GM19025 (cell line): ENCODE data around the gene ARL17B.
"Not testable (repeated sequence)": the region's sequence is repeated elsewhere in the genome, so short reads cannot be mapped to it uniquely, and the experiment has no call there.

Experiments
- ATAC-seq: cut with Tn5 transposase; IDR thresholded peaks from one replicate; pipeline ENCODE4 v1.9.1; 2021; ENCODE audit warnings: mild to moderate bottlenecking, low read depth, moderate library complexity; ENCODE audit not compliant: unreplicated experiment

ARL17B gene

DNA sequence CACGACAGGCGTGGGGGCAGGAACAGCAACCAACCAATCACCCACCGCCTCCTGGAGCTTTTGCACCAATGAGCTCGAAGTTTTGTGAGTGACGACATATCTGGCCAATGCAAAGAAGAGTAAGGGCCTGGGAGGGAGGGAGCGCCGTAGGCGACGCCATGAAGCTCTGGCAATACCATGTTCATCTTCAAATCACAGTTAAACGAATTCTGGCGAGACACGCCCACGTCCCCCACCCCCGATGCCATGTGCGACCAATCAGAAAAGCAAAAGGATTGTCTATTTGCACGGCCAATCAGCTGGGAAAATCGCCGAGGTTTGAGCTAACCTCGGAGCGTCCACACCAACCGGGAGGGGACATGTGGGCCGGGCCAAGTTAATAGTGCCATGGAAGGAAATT is at the start of gene ARL17B:
Gene ARL17B (minus strand): TSS at position 12 of the 400 bp plus-strand sequence. CDS start 3,369 bp downstream, outside the sequence.
- peak; percentile 97 for ATAC-seq

DNA sequence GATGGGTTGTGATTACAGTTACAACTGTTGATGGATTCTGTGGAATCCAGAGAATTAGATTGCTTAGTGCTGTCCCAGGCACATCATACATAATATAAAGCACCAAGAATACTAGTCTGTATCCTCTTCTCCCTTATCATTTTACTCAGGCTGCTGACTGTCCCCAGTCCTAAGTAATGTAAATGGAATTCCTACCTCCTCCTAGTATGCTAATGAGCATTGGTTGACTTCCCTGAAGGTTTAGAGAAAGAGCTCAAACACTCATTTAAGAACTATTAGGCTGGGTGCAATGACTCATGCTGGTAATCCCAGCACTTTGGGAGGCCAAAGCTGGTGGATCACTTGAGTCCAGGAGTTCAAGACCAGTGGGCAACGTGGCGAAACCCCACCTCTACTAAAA is 48.3 kb upstream of the ARL17B start:
- not testable (repeated sequence) for ATAC-seq

- ATAC-seq: not testable (repeated sequence)
Observed at GRCh38 chr17:46407155-46407554, 45.6 kb upstream of the ARL17B start.

DNA sequence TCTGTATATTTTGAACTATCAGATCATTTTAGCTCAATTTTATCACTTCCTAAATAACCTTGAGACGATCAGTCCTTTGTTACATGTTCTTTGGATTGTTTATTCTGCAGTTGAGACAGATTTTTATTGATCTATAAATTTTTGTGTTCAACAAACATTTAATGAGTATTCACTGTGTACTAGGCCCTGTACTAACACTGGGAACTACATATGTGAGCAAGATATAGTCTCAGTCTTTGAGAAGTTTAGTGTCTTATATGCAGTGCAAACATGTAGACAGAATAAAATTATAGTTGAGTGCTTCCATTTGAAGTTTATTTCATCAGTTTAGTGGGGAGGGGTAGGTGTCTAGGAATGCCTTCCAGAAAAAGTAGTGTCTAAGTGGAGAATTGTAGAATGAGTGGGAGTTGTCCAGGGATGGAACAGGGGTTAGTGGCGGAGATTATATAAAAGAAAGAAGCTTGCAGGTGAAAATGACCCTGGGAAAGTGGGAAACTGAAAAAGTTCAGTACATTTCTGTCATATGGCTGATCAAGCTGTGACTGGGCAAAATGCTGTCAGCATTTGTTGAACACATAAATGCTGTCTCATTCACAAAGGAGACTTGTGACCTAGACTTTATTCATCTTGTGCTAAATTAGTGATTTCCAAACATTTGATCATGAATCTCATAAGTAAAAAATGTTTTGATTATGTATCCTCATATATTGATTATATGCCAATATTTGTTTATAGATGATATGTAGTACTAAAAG is 39.6 kb upstream of the ARL17B start:
- not testable (repeated sequence) for ATAC-seq

GRCh38 chr17:46400543-46400942 is 39.0 kb upstream of the ARL17B start:
- not testable (repeated sequence) for ATAC-seq

GRCh38 chr17:46399993-46400392 is 38.4 kb upstream of the ARL17B start:
- ATAC-seq: not testable (repeated sequence)

DNA sequence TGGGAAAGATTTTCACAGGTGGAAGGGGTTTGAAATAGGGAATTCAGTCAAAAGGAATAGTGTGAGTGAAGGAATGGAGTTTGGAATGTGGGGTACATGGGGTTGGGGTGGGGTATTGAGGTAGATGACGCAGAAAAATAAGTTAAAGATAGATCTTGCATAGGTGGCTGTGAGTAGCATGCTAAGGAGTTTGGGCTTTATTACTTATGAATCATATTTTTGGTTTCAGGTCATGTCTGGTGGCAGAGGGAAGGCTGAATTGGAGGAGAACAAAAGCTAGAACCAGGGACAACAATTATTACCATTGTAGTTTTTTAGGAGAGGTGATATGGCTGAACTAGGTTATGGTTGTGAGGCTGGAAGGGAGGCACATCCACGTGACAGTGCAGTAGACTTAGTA is 34.7 kb upstream of the ARL17B start:
- ATAC-seq: not testable (repeated sequence)

GRCh38 chr17:46393702-46394101 is 32.1 kb upstream of the ARL17B start:
- not testable (repeated sequence) for ATAC-seq

DNA sequence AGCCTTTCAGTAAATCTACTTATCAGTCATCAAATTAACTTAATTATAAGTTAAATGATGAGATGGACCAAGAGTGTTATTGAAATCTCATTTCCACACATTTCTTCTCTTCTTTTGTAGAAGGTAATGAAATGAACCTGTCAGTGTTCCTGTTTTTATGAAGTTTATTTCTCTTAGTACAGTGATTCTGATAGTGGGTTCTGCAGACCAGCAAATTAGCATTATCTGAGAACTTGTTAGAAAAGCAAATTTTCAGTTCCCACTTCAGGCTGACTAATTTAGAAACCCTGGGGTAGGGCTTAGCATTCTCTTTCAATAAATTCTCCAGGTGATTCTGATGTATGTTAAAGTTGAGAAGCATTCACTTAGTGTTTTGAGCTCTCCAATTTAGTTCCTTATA is 23.9 kb upstream of the ARL17B start:
- not testable (repeated sequence) for ATAC-seq

GRCh38 chr17:46383118-46383517 is 21.6 kb upstream of the ARL17B start:
- not testable (repeated sequence) for ATAC-seq

DNA sequence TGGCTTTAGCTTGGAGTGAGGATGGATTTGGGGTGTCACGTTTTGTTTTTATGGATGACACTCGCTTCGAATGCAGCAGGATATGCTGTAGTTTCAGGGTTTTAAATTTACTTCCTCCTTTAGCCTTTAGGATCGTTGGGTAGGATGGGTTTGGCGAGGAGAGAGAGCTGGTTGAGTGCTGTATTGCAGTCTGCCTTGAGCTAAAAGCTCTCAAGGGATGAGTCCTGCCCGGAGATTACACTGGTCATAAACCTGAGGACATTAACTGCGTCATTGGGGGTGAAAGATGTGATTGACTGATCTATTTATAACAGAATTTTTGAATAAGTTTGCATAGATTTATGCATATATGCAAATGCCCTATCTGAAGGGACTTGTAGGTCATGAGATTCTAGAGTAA is 11.9 kb upstream of the ARL17B start:
- ATAC-seq: not testable (repeated sequence)

- ATAC-seq: peak; percentile 80
Observed at GRCh38 chr17:46372236-46373229, 11.0 kb upstream of the ARL17B start.

GRCh38 chr17:46367520-46367919 is 6.0 kb upstream of the ARL17B start:
- ATAC-seq: not testable (repeated sequence)

- ATAC-seq: peak; percentile 26
Observed at GRCh38 chr17:46361145-46361735, 326 bp downstream of the ARL17B start.

GRCh38 chr17:46353856-46354255 is 7.7 kb downstream of the ARL17B start:
- ATAC-seq: not testable (repeated sequence)

- ATAC-seq: not testable (repeated sequence)
Observed at GRCh38 chr17:46349060-46349459, 12.5 kb downstream of the ARL17B start.

GRCh38 chr17:46348345-46348744 is 13.2 kb downstream of the ARL17B start:
- ATAC-seq: not testable (repeated sequence)

- ATAC-seq: not testable (repeated sequence)
Observed at GRCh38 chr17:46342131-46342530, 19.4 kb downstream of the ARL17B start.

- ATAC-seq: not testable (repeated sequence)
Observed at GRCh38 chr17:46341220-46341619, 20.3 kb downstream of the ARL17B start.

DNA sequence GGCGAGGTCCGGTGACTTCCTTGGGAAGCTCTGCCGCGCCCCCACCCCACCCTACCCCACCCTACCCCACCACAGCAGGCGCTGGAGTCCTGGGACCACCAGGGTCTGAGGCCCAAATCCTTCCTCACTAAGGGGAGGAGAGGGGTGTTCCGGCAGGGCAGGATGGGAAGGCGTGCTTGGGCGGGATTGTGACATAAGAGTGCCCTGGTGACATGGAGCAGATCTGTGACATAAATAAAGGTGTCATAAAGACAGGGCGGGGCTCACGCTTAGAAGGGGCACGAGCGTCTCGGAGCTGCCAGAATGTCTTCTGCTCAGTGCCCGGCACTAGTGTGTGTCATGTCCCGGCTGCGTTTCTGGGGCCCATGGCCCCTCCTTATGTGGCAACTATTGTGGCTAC is 66.7 kb downstream of the ARL17B start, which contains the start of gene LRRC37A:
Gene LRRC37A (plus strand): TSS at position 301 of the 400 bp plus-strand sequence. CDS start 3 bp downstream, at position 304.
- not testable (repeated sequence) for ATAC-seq
